Activated CD4-positive, alpha-beta T cell treated with anti-CD3 and anti-CD28 coated beads, Interleukin-2, amount 50 U/mL, for 24 hours (primary cell): Measurements from ENCODE around the gene SH3PXD2B.

Source experiments
- DNase-seq, 2 donors: peaks; one replicate each; pipeline ENCODE4 v3.0.0-alpha.2; 2020; ENCODE audit warnings: low read depth in 1 of 2, low spot score in 1 of 2

SH3PXD2B gene

GRCh38 chr5:172280317-172280716 is 174.0 kb downstream of the SH3PXD2B start:
- no peak for DNase-seq

- no peak for DNase-seq
These were observed 176.0 kb downstream of the SH3PXD2B start for GRCh38 chr5:172278356-172278755.

- DNase-seq, result no peak
These were observed 178.1 kb downstream of the SH3PXD2B start for GRCh38 chr5:172276214-172276613.
